ENCODE data around the gene IFI44. TPM values are rescaled to one million over a fixed set of nuclear protein-coding genes. Genes with fewer than 3 reads are reported as not detected.

Gene IFI44
- total RNA-seq, 2 donors from 2014 or later = 6.9 to 8.1 TPM

- Histone ChIP-seq H3K27ac (no peak overlapping the region), H3K36me3 (no peaks in the 10 kb centered on the region), H3K4me3 (no peak overlapping the region), H3K9me3 (no peaks in the 10 kb centered on the region), H3K4me1 (no peaks in the 10 kb centered on the region), H3K27me3 (no peaks in the 10 kb centered on the region)
- TF ChIP-seq CTCF (IDR thresholded peaks at IDR 0.05) = no peak
- no peak for DNase-seq (ENCODE audit: low spot score)
These were observed 28.7 kb downstream of the IFI44 start for GRCh38 chr1:78678324-78678723.

GRCh38 chr1:78681265-78681664 is 31.6 kb downstream of the IFI44 start:
- DNase-seq (ENCODE audit: low spot score) = no peak
- TF ChIP-seq CTCF (IDR thresholded peaks at IDR 0.05) = no peak
- H3K9me3 ChIP-seq = no peaks in the 10 kb centered on the region
- no peaks in the 10 kb centered on the region for H3K4me1 ChIP-seq
- no peaks in the 10 kb centered on the region for H3K27me3 ChIP-seq
- no peak overlapping the region for H3K27ac ChIP-seq
- no peak overlapping the region for H3K4me3 ChIP-seq
- no peaks in the 10 kb centered on the region for H3K36me3 ChIP-seq

- Histone ChIP-seq H3K27me3 (no peaks in the 10 kb centered on the region), H3K36me3 (no peaks in the 10 kb centered on the region), H3K4me1 (no peaks in the 10 kb centered on the region), H3K4me3 (no peak overlapping the region), H3K9me3 (no peaks in the 10 kb centered on the region), H3K27ac (no peak overlapping the region)
- no peak for DNase-seq (ENCODE audit: low spot score)
- no peak for TF ChIP-seq CTCF (IDR thresholded peaks at IDR 0.05)
These were observed 32.9 kb downstream of the IFI44 start for GRCh38 chr1:78682496-78682895.

- no peak overlapping the region for H3K4me3 ChIP-seq
- no peaks in the 10 kb centered on the region for H3K4me1 ChIP-seq
- DNase-seq (ENCODE audit: low spot score) = no peak
- no peak overlapping the region for H3K27ac ChIP-seq
- no peaks in the 10 kb centered on the region for H3K27me3 ChIP-seq
- no peaks in the 10 kb centered on the region for H3K9me3 ChIP-seq
- TF ChIP-seq CTCF (IDR thresholded peaks at IDR 0.05) = no peak
- no peaks in the 10 kb centered on the region for H3K36me3 ChIP-seq
These were observed 33.4 kb downstream of the IFI44 start for GRCh38 chr1:78683079-78683478.

- Histone ChIP-seq H3K27ac (no peak overlapping the region), H3K36me3 (no peaks in the 10 kb centered on the region), H3K9me3 (no peaks in the 10 kb centered on the region), H3K4me3 (no peak overlapping the region), H3K4me1 (no peaks in the 10 kb centered on the region), H3K27me3 (no peaks in the 10 kb centered on the region)
- no peak for TF ChIP-seq CTCF (IDR thresholded peaks at IDR 0.05)
- DNase-seq (ENCODE audit: low spot score) = no peak
These were observed 37.7 kb downstream of the IFI44 start for GRCh38 chr1:78687315-78687714.

- H3K4me3 ChIP-seq = no peak overlapping the region
- DNase-seq (ENCODE audit: low spot score) = no peak
- H3K9me3 ChIP-seq = no peaks in the 10 kb centered on the region
- no peaks in the 10 kb centered on the region for H3K27me3 ChIP-seq
- no peak overlapping the region for H3K27ac ChIP-seq
- no peaks in the 10 kb centered on the region for H3K36me3 ChIP-seq
- H3K4me1 ChIP-seq = no peaks in the 10 kb centered on the region
- TF ChIP-seq CTCF (IDR thresholded peaks at IDR 0.05) = no peak
These were observed 38.3 kb downstream of the IFI44 start for GRCh38 chr1:78687914-78688313.

Data from right atrium auricular region (tissue), 2 donors.